Large intestine (tissue), 3 donors: ENCODE data around the gene ETV1. TPM values are rescaled to one million over a fixed set of nuclear protein-coding genes. Genes with fewer than 3 reads are reported as not detected.
"Not testable (repeated sequence)": the region's sequence is repeated elsewhere in the genome, so short reads cannot be mapped to it uniquely, and the experiment has no call there.

ENCODE experiments used
- DNase-seq, 2 donors: peaks; one replicate each; pipeline versions ENCODE4 v3.0.0 to v3.0.0-alpha.2; 2013
- H3K27ac ChIP-seq: one replicate; pipeline ENCODE4 v1.5.1; 2013; ENCODE audit warnings: low read length
- H3K27me3 ChIP-seq: 2 replicates; pipeline ENCODE4 v1.6.1; 2013; ENCODE audit warnings: low read length; ENCODE audit not compliant: control insufficient read depth, insufficient read depth
- H3K36me3 ChIP-seq: 2 replicates; pipeline ENCODE4 v1.6.1; 2013; ENCODE audit warnings: low read length; ENCODE audit not compliant: control insufficient read depth, insufficient read depth
- H3K4me1 ChIP-seq: one replicate; pipeline ENCODE4 v1.6.1; 2013; ENCODE audit warnings: low read length; ENCODE audit not compliant: control insufficient read depth, insufficient read depth
- H3K4me3 ChIP-seq: one replicate; pipeline ENCODE4 v1.5.1; 2013; ENCODE audit warnings: low read length
- H3K9me3 ChIP-seq: one replicate; pipeline ENCODE4 v1.6.1; 2013; ENCODE audit warnings: mild to moderate bottlenecking, low read depth, low read length, moderate library complexity; ENCODE audit not compliant: control insufficient read depth
- WGBS: methylation state at CpG from one replicate; pipeline ENCODE4 v1.1.5; 2013; ENCODE audit warnings: low lambda C conversion rate; ENCODE audit not compliant: insufficient coverage; 5-methylcytosine and 5-hydroxymethylcytosine counted together
- polyA plus RNA-seq: library from polyadenylated mRNA; unstranded; fragments of 120-200 nt; gene quantifications from one replicate; pipeline ENCODE4 v1.2.1, GENCODE V29; 2013

The ETV1 gene
- polyA plus RNA-seq, 1 donor = 30.6 TPM

DNA sequence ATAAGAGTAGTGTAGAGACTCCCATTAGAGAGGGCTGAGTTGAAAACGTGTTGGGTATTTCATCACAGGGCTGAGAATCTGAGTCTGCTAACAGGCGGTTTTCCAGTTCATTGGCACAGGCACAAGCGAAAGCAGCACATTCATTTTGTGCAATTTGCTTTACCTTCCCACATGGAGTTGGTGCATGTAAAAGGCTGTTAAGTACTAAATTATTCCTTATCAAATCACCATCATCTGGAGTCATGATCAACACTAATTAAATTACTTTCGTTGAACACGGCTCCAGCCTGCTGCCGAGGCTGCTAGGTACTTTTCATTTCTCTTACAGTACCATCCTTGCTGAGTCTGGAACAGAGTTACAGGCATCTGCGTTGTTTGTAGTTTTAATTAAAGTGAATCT lies 43.8 kb downstream of the ETV1 start:
- no peak overlapping the region for H3K4me3 ChIP-seq

DNA sequence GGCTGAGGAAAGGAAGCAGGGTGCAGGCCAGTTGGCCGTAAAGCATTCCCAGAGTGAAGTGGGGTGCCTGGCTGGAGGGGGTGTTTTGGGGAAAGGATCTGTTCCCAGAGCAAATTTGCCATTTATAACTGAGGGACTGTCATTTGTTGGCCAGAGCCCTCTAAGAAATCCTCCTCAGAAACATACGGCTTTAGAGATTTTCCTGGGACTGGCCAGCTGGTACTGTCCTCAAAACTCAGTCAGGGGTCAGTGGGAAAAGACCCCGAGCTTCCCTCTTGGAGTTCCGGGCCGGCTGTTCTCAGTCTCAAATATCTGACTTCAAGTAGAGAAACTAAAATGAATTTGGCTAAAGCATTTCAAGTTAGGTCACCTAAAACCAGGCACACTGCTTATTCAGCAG lies 55.9 kb downstream of the ETV1 start:
- Histone ChIP-seq H3K9me3 (no peaks in the 10 kb centered on the region), H3K27ac (no peak overlapping the region), H3K27me3 (no peaks in the 10 kb centered on the region), H3K36me3 (peaks cover 3% of the 10 kb centered on the region), H3K4me3 (no peak overlapping the region), H3K4me1 (no peaks in the 10 kb centered on the region)
- WGBS = no CpG with 5 or more reads among the region's 5 CpGs
- no peak for DNase-seq

More for the DNA sequence above, 43.8 kb downstream of the ETV1 start:
- no CpG with 5 or more reads among the region's 7 CpGs for WGBS
- no peak for DNase-seq
- peaks cover 6% of the 10 kb centered on the region for H3K4me1 ChIP-seq
- no peak overlapping the region for H3K27ac ChIP-seq
- H3K36me3 ChIP-seq = no peaks in the 10 kb centered on the region
- no peaks in the 10 kb centered on the region for H3K9me3 ChIP-seq
- H3K27me3 ChIP-seq = no peaks in the 10 kb centered on the region

DNA sequence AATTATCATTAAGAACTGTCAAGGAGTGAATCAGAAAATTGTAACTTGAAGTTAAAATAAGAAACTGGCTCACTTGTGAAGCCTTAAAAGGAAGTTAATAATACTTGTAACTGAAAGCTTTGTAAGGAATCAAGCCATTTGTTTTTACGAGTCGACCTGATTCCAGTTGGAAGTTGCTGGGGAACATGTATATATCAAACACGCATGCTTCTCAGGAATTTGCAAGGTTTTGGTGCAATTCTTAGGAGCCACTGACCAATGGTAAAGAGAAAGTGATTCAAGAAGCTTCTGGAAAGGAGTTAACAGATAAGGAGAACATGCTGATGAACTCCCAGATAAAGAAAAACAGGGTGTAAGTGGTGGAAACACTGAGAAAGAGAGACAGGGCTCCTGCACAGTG lies 56.4 kb downstream of the ETV1 start:
- H3K27ac ChIP-seq = no peak overlapping the region

DNA sequence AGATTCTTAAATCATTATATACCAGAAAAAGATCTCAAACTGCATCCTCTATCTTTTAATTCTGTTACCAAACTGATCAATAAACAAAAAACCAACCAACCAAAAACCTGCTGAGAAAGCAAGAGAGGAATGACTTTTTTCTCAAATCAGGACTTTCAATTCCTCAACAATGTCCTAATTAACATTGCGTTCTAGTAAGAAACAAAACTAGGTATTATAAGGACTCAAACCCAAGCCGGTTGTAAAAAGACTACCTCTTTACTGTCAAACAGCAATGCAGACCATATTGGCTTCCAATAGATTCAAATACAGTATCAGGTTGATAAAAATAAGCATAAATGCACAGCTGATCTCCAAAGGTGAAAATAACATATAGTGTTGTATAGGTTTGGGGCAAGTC lies 57.3 kb downstream of the ETV1 start:
- WGBS = no CpG with 5 or more reads among the region's 2 CpGs
- Histone ChIP-seq H3K36me3 (peaks cover 3% of the 10 kb centered on the region), H3K9me3 (no peaks in the 10 kb centered on the region), H3K4me3 (no peak overlapping the region), H3K4me1 (no peaks in the 10 kb centered on the region), H3K27me3 (no peaks in the 10 kb centered on the region), H3K27ac (no peak overlapping the region)
- no peak for DNase-seq

More for the DNA sequence above, 56.4 kb downstream of the ETV1 start:
- DNase-seq = no peak
- Histone ChIP-seq H3K4me3 (no peak overlapping the region), H3K4me1 (no peaks in the 10 kb centered on the region), H3K36me3 (peaks cover 3% of the 10 kb centered on the region), H3K9me3 (no peaks in the 10 kb centered on the region), H3K27me3 (no peaks in the 10 kb centered on the region)
- WGBS = 67% methylated on average over 3 of the region's 3 CpGs

DNA sequence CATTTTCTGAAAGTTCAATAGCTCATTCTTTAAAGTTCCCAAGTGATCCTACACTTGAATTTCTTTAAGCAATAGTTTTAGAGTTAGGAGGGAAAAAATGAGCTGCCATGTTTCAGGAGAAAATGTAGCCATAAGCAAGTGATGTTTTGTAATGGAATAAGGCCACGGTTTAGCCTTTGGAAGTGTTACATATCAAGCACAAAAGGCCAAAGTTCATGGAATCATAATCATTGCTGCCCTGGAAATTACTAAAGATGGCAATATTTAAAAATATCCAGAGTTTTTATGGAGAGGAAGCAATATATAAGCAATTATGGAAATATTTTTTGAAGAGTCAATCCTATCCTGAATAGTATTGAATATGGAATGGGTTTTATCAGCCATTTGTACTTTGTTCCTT lies 68.4 kb downstream of the ETV1 start:
- peaks cover 7% of the 10 kb centered on the region for H3K4me1 ChIP-seq
- H3K27ac ChIP-seq = peak overlapping the region; percentile 9
- peak in 1 of 2 donors; percentile 27 for DNase-seq

DNA sequence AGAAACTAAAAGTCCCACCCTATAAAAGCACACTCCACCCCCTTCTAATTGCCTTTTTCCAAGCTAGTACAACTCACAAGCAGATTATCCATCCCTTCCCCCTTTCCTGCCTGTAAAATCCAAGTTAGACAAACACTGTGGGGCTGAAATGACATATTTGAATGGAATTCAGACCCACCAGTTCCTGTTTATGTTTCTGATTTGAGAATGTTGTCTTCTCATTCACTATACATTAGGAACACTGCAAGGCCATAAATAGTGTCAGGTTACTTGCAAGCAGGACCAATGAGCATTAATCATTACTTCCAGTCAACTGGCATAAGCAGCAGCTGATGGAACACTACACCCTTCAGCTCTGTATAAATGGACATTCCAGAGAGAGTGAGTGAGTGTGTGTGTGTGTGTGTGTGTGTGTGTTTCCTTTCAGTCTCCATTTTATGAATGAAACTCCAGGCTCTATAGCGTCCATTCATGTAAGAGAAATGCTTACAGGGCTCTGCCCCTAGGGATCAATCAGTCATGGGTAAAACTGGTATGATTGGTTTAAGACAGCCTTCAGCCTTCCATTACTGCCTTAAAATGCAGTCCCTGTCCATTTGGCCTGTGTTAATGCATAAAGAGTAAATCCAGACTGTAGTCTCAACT lies 69.3 kb downstream of the ETV1 start:
- Histone ChIP-seq H3K4me3 (no peak overlapping the region), H3K27ac (peak overlapping the region; percentile 55), H3K4me1 (peaks cover 7% of the 10 kb centered on the region), H3K9me3 (no peaks in the 10 kb centered on the region), H3K27me3 (no peaks in the 10 kb centered on the region), H3K36me3 (no peaks in the 10 kb centered on the region)
- WGBS = no CpG with 5 or more reads among the region's 1 CpG
- peak; percentile 77 to 86 for DNase-seq

More for the DNA sequence above, 68.4 kb downstream of the ETV1 start:
- no peaks in the 10 kb centered on the region for H3K36me3 ChIP-seq
- H3K27me3 ChIP-seq = no peaks in the 10 kb centered on the region
- WGBS = no CpG with 5 or more reads among the region's 1 CpG
- no peaks in the 10 kb centered on the region for H3K9me3 ChIP-seq
- no peak overlapping the region for H3K4me3 ChIP-seq

DNA sequence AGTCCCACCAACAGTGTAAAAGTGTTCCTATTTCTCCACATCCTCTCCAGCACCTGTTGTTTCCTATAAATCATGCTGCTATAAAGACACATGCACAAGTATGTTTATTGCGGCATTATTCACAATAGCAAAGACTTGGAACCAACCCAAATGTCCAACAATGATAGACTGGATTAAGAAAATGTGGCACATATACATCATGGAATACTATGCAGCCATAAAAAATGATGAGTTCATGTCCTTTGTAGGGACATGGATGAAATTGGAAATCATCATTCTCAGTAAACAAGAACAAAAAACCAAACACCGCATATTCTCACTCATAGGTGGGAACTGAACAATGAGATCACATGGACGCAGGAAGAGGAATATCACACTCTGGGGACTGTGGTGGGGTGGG lies 71.1 kb downstream of the ETV1 start:
- H3K36me3 ChIP-seq, H3K27ac ChIP-seq, H3K4me1 ChIP-seq, H3K4me3 ChIP-seq, H3K9me3 ChIP-seq, H3K27me3 ChIP-seq, DNase-seq: not testable (repeated sequence)
- WGBS = no CpG with 5 or more reads among the region's 3 CpGs

DNA sequence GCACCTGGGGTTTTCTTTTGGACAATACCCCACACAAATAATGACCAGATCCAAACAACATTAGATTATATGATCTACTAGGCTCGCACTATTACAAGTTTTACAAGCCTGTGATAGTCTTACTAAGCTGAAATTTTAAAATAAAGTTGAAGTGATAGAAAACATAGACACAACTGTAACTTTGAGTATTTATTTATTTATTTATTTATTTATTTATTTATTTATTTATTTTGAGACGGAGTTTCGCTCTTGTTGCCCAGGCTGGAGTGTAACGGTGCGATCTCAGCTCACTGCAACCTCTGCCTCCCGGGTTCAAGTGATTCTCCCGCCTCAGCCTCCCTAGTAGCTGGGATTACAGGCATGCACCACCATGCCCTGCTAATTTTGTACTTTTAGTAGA lies 72.4 kb downstream of the ETV1 start:
- H3K4me1 ChIP-seq, H3K4me3 ChIP-seq, DNase-seq, H3K27ac ChIP-seq, H3K9me3 ChIP-seq, H3K27me3 ChIP-seq, H3K36me3 ChIP-seq: not testable (repeated sequence)
- 100% methylated on average over 2 of the region's 7 CpGs for WGBS

DNA sequence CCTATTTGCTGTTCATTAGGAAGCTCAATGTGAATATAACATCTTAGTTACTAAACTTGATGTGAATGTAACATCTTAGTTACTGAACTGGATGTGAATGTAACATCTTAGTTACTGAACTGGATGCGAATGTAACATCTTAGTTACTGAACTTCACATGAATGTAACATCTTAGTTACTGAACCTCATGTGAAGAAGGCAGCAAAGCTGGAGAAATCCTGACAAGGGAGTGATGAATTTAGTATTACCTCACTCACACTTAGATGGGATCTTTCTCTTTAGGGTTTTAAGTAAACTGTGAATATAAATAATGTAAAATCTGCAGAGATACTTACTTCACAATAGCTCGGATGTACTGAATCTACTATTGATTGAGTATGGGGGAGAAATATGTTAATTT lies 73.6 kb downstream of the ETV1 start:
- no peaks in the 10 kb centered on the region for H3K36me3 ChIP-seq
- 55% methylated on average over 1 of the region's 2 CpGs for WGBS
- H3K9me3 ChIP-seq = no peaks in the 10 kb centered on the region
- H3K27me3 ChIP-seq = no peaks in the 10 kb centered on the region
- DNase-seq = no peak
- no peaks in the 10 kb centered on the region for H3K4me1 ChIP-seq
- H3K27ac ChIP-seq = no peak overlapping the region
- no peak overlapping the region for H3K4me3 ChIP-seq

DNA sequence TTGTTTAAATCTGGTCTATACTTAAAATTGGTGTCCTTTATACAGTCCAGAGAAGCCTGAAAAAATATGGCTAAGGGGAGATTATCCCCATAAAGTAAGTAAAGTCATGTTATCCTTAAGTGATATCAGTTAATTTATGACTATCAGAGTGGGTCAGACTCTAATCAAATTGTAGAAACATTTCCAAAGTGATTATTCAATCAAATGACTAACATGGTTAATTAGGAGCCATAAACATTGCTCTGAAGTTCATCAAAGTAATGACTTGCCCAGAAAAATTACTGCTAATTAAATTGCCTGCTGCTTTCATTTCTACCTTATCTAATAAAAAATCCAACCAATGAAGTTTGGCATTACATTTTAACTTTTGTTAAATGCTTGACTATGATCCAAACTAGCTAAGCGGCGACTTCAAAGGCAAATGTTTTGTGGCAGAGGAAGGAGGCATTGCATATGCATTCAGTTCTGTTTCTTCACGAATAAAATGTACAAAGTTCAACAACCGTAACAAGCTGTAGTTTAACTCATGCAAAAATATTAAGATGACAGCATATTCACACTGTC lies 76.7 kb downstream of the ETV1 start:
- H3K9me3 ChIP-seq = no peaks in the 10 kb centered on the region
- 80% methylated on average over 1 of the region's 4 CpGs for WGBS
- no peaks in the 10 kb centered on the region for H3K27me3 ChIP-seq
- H3K27ac ChIP-seq = no peak overlapping the region
- no peaks in the 10 kb centered on the region for H3K36me3 ChIP-seq
- H3K4me1 ChIP-seq = no peaks in the 10 kb centered on the region
- no peak overlapping the region for H3K4me3 ChIP-seq
- peak in 1 of 2 donors; percentile 21 for DNase-seq

DNA sequence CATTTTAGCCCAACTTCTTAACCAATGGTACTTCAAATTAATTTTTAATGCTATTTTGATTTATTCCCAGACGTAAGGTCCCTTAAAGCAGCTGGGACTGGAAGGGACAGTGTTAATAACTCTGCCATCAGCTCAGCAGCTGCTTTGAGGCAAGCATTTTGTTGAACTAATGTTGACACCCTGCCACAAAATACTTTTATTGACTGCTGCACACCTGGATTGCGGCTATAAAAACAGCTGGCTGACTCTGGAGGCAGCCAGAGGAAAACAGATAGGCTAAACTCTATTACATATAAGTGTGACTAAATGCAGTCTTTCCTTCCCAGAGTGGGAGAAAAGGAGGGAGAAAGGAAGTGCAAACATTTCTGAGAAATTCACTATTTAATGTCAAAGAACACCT lies 77.6 kb downstream of the ETV1 start:
- H3K27me3 ChIP-seq = no peaks in the 10 kb centered on the region
- no peak overlapping the region for H3K4me3 ChIP-seq
- no peaks in the 10 kb centered on the region for H3K4me1 ChIP-seq
- no peaks in the 10 kb centered on the region for H3K36me3 ChIP-seq
- no peak overlapping the region for H3K27ac ChIP-seq
- no CpG with 5 or more reads among the region's 2 CpGs for WGBS
- DNase-seq = peak in 1 of 2 donors; percentile 14
- H3K9me3 ChIP-seq = no peaks in the 10 kb centered on the region
